ENCODE measurements around the gene SLC34A1. TPM values are rescaled to one million over a fixed set of nuclear protein-coding genes. Genes with fewer than 3 reads are reported as not detected.

The SLC34A1 gene
- total RNA-seq, 1 experiment from 2014 or later: not detected

DNA sequence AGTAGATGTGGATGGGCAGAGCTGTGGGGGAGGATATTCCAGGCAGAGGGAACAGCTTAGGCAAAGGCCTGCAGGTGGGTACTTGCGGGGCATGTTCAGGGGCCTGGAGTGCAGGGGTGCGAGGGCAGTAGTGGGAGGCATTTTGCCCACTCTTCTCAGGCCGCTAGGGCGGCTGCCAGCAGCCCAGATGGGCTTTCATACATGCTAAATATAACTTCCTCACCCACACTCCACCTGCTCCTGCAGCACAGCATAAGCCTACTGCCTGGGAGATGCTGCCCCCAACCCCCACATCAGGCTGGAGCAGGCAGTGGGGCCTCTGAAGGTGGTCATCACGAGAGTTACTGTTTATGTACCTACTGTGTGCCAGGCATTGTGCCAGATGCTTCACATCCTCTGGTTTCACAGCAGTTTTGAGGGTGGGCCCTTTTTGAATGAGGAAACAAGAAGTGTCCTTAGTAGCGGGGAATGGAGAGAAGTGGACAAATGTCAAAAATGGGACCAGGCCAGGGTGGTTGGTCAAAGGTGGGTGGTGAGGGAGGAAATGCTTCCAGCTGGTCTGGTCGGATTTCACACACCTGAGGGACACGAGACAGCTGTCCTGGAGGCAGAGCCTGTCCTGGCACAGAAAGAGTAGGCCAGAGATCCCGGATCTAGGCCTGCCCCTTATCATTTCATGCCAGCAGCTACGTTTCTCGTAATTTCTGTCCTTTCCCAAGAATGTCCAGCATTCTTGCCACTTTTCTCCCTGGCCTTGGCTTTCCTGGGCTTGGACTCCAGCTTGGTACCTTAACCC, 14.4 kb upstream of the SLC34A1 start:
- H3K27ac ChIP-seq (ENCODE audit: low read depth, low read length, poor library complexity, severe bottlenecking): no peak overlapping the region
- intact Hi-C loops (cut with micrococcal nuclease; ENCODE audit: unreplicated experiment): no loop called here
- POLR2A ChIA-PET (ENCODE audit: low non-redundant PET): no interaction called here

DNA sequence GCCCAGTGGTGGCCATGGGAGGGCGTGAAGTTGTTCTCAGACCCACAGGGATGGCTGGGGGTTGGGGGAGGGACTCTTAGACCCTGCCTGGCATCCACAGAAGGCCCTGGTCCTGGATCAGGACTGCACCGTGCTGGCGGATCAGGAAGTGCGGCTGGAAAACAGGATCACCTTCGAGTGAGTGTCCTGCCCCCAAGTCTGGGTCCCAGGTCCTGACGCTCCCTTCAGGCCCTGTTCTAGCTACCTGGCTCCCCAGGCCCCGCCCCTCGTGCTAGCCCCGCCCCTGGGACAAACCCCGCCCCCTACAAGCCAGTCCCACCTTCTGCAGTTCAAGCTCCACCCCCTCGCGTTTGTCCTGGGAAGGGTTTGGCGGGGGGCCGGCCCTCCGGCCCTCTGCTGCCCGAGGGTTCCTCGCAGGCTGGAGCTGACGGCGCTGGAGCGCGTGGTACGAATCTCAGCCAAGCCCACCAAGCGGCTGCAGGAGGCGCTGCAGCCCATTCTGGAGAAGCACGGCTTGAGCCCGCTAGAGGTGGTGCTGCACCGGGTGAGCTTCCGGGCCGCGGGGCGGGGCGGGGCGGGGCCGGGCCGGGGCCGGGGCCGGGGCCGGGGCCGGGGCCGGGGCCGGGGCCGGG, 13.6 kb upstream of the SLC34A1 start:
- Histone ChIP-seq H3K4me1 (ENCODE audit: insufficient read depth, low read length, poor library complexity, severe bottlenecking) (peaks cover 15% of the 10 kb centered on the region), H3K4me3 (ENCODE audit: low read depth, low read length, poor library complexity, severe bottlenecking) (peak overlapping the region; percentile 52), H3K27me3 (replicated peaks; ENCODE audit: insufficient read depth, low read depth, low read length, poor library complexity) (no peaks in the 10 kb centered on the region), H3K27ac (ENCODE audit: low read depth, low read length, poor library complexity, severe bottlenecking) (no peak overlapping the region), H3K9me3 (ENCODE audit: low read depth, low read length, poor library complexity, severe bottlenecking) (no peaks in the 10 kb centered on the region), H3K36me3 (ENCODE audit: insufficient read depth, low read length, poor library complexity, severe bottlenecking) (no peaks in the 10 kb centered on the region)
- TF ChIP-seq EZH2 (IDR thresholded peaks at IDR 0.05; ENCODE audit: borderline replicate concordance, low read depth, low read length, poor library complexity, severe bottlenecking): no peak
- TF ChIP-seq, protein P1, sequence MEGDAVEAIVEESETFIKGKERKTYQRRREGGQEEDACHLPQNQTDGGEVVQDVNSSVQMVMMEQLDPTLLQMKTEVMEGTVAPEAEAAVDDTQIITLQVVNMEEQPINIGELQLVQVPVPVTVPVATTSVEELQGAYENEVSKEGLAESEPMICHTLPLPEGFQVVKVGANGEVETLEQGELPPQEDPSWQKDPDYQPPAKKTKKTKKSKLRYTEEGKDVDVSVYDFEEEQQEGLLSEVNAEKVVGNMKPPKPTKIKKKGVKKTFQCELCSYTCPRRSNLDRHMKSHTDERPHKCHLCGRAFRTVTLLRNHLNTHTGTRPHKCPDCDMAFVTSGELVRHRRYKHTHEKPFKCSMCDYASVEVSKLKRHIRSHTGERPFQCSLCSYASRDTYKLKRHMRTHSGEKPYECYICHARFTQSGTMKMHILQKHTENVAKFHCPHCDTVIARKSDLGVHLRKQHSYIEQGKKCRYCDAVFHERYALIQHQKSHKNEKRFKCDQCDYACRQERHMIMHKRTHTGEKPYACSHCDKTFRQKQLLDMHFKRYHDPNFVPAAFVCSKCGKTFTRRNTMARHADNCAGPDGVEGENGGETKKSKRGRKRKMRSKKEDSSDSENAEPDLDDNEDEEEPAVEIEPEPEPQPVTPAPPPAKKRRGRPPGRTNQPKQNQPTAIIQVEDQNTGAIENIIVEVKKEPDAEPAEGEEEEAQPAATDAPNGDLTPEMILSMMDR (conservative IDR thresholded peaks at IDR 0.05; ENCODE audit: low read depth, low read length): peak; percentile 58
- intact Hi-C loops (cut with micrococcal nuclease; ENCODE audit: unreplicated experiment): no loop called here
- POLR2A ChIA-PET (ENCODE audit: low non-redundant PET): no interaction called here
- no TSS peak for BruUV-seq (replicated peaks)
- CTCF ChIA-PET: interaction anchor here (0.9 to 1.3 kb wide), 5 partner anchors 12 to 89 kb away, joined by 4 to 6 read pairs (median 4); no protein-coding TSS in a partner anchor
- peak; percentile 85 for DNase-seq (ENCODE audit: low spot score)

More for the DNA sequence above, 14.4 kb upstream of the SLC34A1 start:
- Histone ChIP-seq H3K9me3 (ENCODE audit: low read depth, low read length, poor library complexity, severe bottlenecking) (no peaks in the 10 kb centered on the region), H3K36me3 (ENCODE audit: insufficient read depth, low read length, poor library complexity, severe bottlenecking) (no peaks in the 10 kb centered on the region), H3K4me3 (ENCODE audit: low read depth, low read length, poor library complexity, severe bottlenecking) (no peak overlapping the region), H3K27me3 (replicated peaks; ENCODE audit: insufficient read depth, low read depth, low read length, poor library complexity) (no peaks in the 10 kb centered on the region), H3K4me1 (ENCODE audit: insufficient read depth, low read length, poor library complexity, severe bottlenecking) (peaks cover 15% of the 10 kb centered on the region)
- no peak for DNase-seq (ENCODE audit: low spot score)
- BruUV-seq (replicated peaks): no TSS peak
- TF ChIP-seq, protein P1 (conservative IDR thresholded peaks at IDR 0.05; ENCODE audit: low read depth, low read length): no peak
- no peak for TF ChIP-seq EZH2 (IDR thresholded peaks at IDR 0.05; ENCODE audit: borderline replicate concordance, low read depth, low read length, poor library complexity, severe bottlenecking)
- CTCF ChIA-PET: interaction anchor here (0.9 to 1.3 kb wide), 4 partner anchors 13 to 90 kb away, joined by 4 to 6 read pairs (median 4); no protein-coding TSS in a partner anchor

DNA sequence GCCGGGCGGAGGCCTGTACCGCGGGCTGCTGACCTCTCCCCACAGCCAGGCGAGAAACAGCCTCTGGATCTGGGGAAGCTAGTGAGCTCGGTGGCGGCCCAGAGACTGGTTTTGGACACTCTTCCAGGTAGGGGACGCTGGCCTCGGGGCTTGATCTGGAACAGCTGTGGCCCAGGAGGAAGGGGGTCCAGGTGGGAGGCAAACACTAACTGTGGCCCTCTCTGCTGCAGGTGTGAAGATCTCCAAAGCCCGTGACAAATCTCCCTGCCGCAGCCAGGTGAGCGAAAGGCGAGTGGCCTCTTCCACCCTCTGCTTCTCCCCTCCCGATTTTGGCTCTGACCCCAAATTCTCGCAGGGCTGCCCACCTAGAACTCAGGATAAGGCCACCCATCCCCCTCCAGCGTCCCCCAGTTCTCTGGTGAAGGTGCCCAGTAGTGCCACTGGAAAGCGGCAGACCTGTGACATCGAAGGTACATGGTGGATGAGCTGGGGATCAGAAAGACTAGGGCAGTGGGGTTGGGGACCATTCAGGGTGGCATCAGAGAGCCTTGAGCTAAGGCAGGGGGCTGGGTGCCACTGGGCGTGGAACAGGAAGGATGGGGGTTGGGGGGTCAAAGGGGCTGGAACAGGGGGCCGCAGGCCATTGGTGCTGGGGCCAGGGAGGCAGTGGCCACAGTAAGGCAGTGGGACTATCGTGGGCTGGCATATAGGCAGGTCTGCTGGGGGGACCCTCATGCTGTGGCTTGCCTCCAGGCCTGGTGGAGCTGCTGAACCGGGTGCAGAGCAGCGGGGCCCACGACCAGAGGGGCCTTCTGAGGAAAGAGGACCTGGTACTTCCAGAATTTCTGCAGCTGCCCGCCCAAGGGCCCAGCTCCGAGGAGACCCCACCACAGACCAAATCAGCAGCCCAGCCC, 12.9 kb upstream of the SLC34A1 start:
- CTCF ChIA-PET: interaction anchor here (0.9 to 1.3 kb wide), 6 partner anchors 11 to 88 kb away, joined by 3 to 6 read pairs (median 4); no protein-coding TSS in a partner anchor
- intact Hi-C loops (cut with micrococcal nuclease; ENCODE audit: unreplicated experiment): no loop called here
- Histone ChIP-seq H3K4me1 (ENCODE audit: insufficient read depth, low read length, poor library complexity, severe bottlenecking) (peaks cover 14% of the 10 kb centered on the region), H3K9me3 (ENCODE audit: low read depth, low read length, poor library complexity, severe bottlenecking) (no peaks in the 10 kb centered on the region), H3K4me3 (ENCODE audit: low read depth, low read length, poor library complexity, severe bottlenecking) (peak overlapping the region; percentile 52), H3K36me3 (ENCODE audit: insufficient read depth, low read length, poor library complexity, severe bottlenecking) (no peaks in the 10 kb centered on the region), H3K27ac (ENCODE audit: low read depth, low read length, poor library complexity, severe bottlenecking) (peak overlapping the region; percentile 65), H3K27me3 (replicated peaks; ENCODE audit: insufficient read depth, low read depth, low read length, poor library complexity) (no peaks in the 10 kb centered on the region)
- BruUV-seq (replicated peaks): no TSS peak
- POLR2A ChIA-PET (ENCODE audit: low non-redundant PET): no interaction called here
- TF ChIP-seq EZH2 (IDR thresholded peaks at IDR 0.05; ENCODE audit: borderline replicate concordance, low read depth, low read length, poor library complexity, severe bottlenecking): no peak
- TF ChIP-seq, protein P1 (conservative IDR thresholded peaks at IDR 0.05; ENCODE audit: low read depth, low read length): no peak
- DNase-seq (ENCODE audit: low spot score): no peak

All from A673 (cell line).